HepG2 (cell line): Measurements from ENCODE around the gene CASP6. TPM values are rescaled to one million over a fixed set of nuclear protein-coding genes. Genes with fewer than 3 reads are reported as not detected.

Experiments
- GATA4 ChIP-seq: sonication (generic); IDR thresholded peaks from 2 replicates; pipeline ENCODE4 v1.6.1; 2016; ENCODE audit warnings: antibody characterized with exemption, low read depth, borderline replicate concordance
- HNF4A ChIP-seq: sonication (generic); formaldehyde crosslinking; IDR thresholded peaks from 2 replicates; pipeline ENCODE4 v1.4.0; 2020; ENCODE audit warnings: missing genetic modification reagents
- MAFF ChIP-seq: IDR thresholded peaks from 2 replicates; pipeline ENCODE4 v1.6.1; 2011; ENCODE audit warnings: low read depth, low read length, improper control_type of control experiment
- MAX ChIP-seq: IDR thresholded peaks from 2 replicates; pipeline ENCODE4 v1.6.1; 2012; ENCODE audit warnings: inconsistent platforms
- MBNL3 ChIP-seq: fragments of 250-450 bp; sonication (Bioruptor Pico); conservative IDR thresholded peaks from 2 replicates; pipeline ENCODE4 v1.8.0; 2022; ENCODE audit warnings: mild to moderate bottlenecking, inconsistent platforms
- MYC ChIP-seq: sonication (generic); formaldehyde crosslinking; IDR thresholded peaks from 2 replicates; pipeline ENCODE4 v1.9.0; 2021; ENCODE audit warnings: missing genetic modification reagents, borderline replicate concordance
- NFE2L1 ChIP-seq: sonication (generic); formaldehyde crosslinking; IDR thresholded peaks from 2 replicates; pipeline ENCODE4 v1.4.0; 2020; ENCODE audit warnings: missing genetic modification reagents, mild to moderate bottlenecking, borderline replicate concordance
- POLR2A ChIP-seq, 2 experiments: IDR thresholded peaks; 2 replicates each; pipeline ENCODE4 v1.6.1; 2011; ENCODE audit warnings: low read depth in 2 of 2, low read length in 2 of 2, mild to moderate bottlenecking in 1 of 2, moderate library complexity in 1 of 2; ENCODE audit not compliant: insufficient read depth in 1 of 2
- RERE ChIP-seq: IDR thresholded peaks from 2 replicates; pipeline ENCODE4 v1.6.1; 2016; ENCODE audit warnings: low read depth, missing genetic modification reagents, missing compliant biosample characterization
- RFX5 ChIP-seq: IDR thresholded peaks from 2 replicates; pipeline ENCODE4 v1.6.1; 2011; ENCODE audit warnings: low read depth, low read length, improper control_type of control experiment
- RFXAP ChIP-seq: sonication (generic); formaldehyde crosslinking; IDR thresholded peaks from 2 replicates; pipeline ENCODE4 v1.4.0; 2020; ENCODE audit warnings: missing genetic modification reagents, borderline replicate concordance
- SAP130 ChIP-seq: IDR thresholded peaks from 2 replicates; pipeline ENCODE4 v1.6.1; 2016; ENCODE audit warnings: low read depth
- SIX1 ChIP-seq: sonication (generic); formaldehyde crosslinking; IDR thresholded peaks from 2 replicates; pipeline ENCODE4 v1.4.0; 2020; ENCODE audit warnings: missing genetic modification reagents, borderline replicate concordance
- SMARCC2 ChIP-seq: fragments of 450-650 bp; IDR thresholded peaks from 2 replicates; pipeline ENCODE4 v1.6.1; 2017; ENCODE audit warnings: antibody characterized with exemption, mild to moderate bottlenecking
- XBP1 ChIP-seq: sonication (generic); formaldehyde crosslinking; IDR thresholded peaks from 2 replicates; pipeline ENCODE4 v1.5.0; 2020; ENCODE audit warnings: missing genetic modification reagents
- ZBTB38 ChIP-seq: sonication (generic); formaldehyde crosslinking; IDR thresholded peaks from 2 replicates; pipeline ENCODE4 v1.5.1; 2020; ENCODE audit warnings: mild to moderate bottlenecking, missing genetic modification reagents
- ZFP91 ChIP-seq: sonication (generic); formaldehyde crosslinking; IDR thresholded peaks from 2 replicates; pipeline ENCODE4 v1.9.0; 2022; ENCODE audit warnings: missing genetic modification reagents, mild to moderate bottlenecking, borderline replicate concordance
- ZNF546 ChIP-seq: sonication (generic); formaldehyde crosslinking; conservative IDR thresholded peaks from 2 replicates; pipeline ENCODE4 v1.8.1; 2023; ENCODE audit warnings: mild to moderate bottlenecking, missing genetic modification reagents
- ZNF629 ChIP-seq: sonication (generic); formaldehyde crosslinking; conservative IDR thresholded peaks from 2 replicates; pipeline ENCODE4 v1.5.0; 2020; ENCODE audit warnings: missing genetic modification reagents
- ZNF772 ChIP-seq: sonication (generic); formaldehyde crosslinking; IDR thresholded peaks from 2 replicates; pipeline ENCODE4 v1.5.0; 2020; ENCODE audit warnings: mild to moderate bottlenecking, missing genetic modification reagents
- ZSCAN5A ChIP-seq: sonication (generic); formaldehyde crosslinking; IDR thresholded peaks from 2 replicates; pipeline ENCODE4 v1.8.0; 2022; ENCODE audit warnings: mild to moderate bottlenecking, missing genetic modification reagents, borderline replicate concordance
- polyA plus RNA-seq, 8 experiments: library from polyadenylated mRNA; depleted of rRNA in 3 of 8; stranded (reverse) in 7 of 8; unstranded in 1 of 8; fragments of >200 nt; fragmentation: Illumina TruSeq in 4 of 8; extraction: Trizol in 4 of 8; gene quantifications; 2 replicates each; pipeline versions ENCODE4 v1.2.1 to v1.2.3, GENCODE V29; 2011 to 2016; ENCODE audit warnings: low read depth in 4 of 8, missing spikeins in 1 of 8, mixed read lengths in 1 of 8; ENCODE audit not compliant: insufficient read depth in 1 of 8
- total RNA-seq, 5 experiments: library from RNA; depleted of rRNA; stranded (reverse); fragments of >200 nt; fragmentation: Illumina TruSeq; extraction: Trizol; gene quantifications; 2 replicates each; pipeline ENCODE4 v1.2.3, GENCODE V29; 2016; ENCODE audit warnings: low read depth in 1 of 5

Gene CASP6
- total and polyA plus RNA-seq, 2 of the 13 experiments (the other 11 are each of a cell fraction or from before 2014, with no cell fraction given), result 19.7 to 34.6 TPM

GRCh38 chr4:109701566-109702410 is 1.5 kb downstream of the CASP6 start (continued):
- TF ChIP-seq RERE, result no peak
- TF ChIP-seq ZNF546, result no peak
- TF ChIP-seq MYC (CRISPR knock-in tag), result 0 out of 2 replicates have a peak, but pooled peaks have one; percentile 19
- no peak for TF ChIP-seq MAFF
- TF ChIP-seq ZSCAN5A (CRISPR knock-in tag), result no peak
- TF ChIP-seq ZNF629, result no peak
- TF ChIP-seq RFXAP (CRISPR knock-in tag), result no peak
- no peak for TF ChIP-seq GATA4
- TF ChIP-seq MBNL3 (CRISPR knock-in tag), result no peak
- no peak for TF ChIP-seq ZNF772 (CRISPR knock-in tag)
- TF ChIP-seq RFX5, result no peak
- no peak for TF ChIP-seq ZFP91
- TF ChIP-seq NFE2L1 (CRISPR knock-in tag), result no peak
- no peak for TF ChIP-seq ZBTB38
- 0 out of 4 replicates have a peak, but pooled peaks of 1 of the 2 experiments have one; percentile 25 for TF ChIP-seq POLR2A (IDR thresholded peaks at IDR 0.05; ENCODE audit: insufficient read depth in 1 of 2, low read depth in 2 of 2, low read length in 2 of 2)
- TF ChIP-seq SAP130 (CRISPR knock-in tag), result peak; percentile 30; the same call in 1 of the 2 replicates
- 0 out of 2 replicates have a peak, but pooled peaks have one; percentile 40 for TF ChIP-seq MAX
- no peak for TF ChIP-seq SMARCC2
- TF ChIP-seq XBP1 (CRISPR knock-in tag), result no peak
- no peak for TF ChIP-seq SIX1
- TF ChIP-seq HNF4A (CRISPR knock-in tag), result peak; percentile 22; the same call in 1 of the 2 replicates
